ENCODE results near the gene ARID1B.

GRCh38 chr6:156897907-156898531 is 120.8 kb downstream of the ARID1B start:
- TF ChIP-seq CTCF (conservative IDR thresholded peaks at IDR 0.05) (no peak), EZH2 (IDR thresholded peaks at IDR 0.05; ENCODE audit: low read depth) (no peak)

All from PC-9 (cell line).